ENCODE data around the gene TAMALIN.

Gene TAMALIN

GRCh38 chr12:52049286-52049685 lies 42.5 kb downstream of the TAMALIN start:
- no peak for TF ChIP-seq TAF1 (IDR thresholded peaks at IDR 0.05; ENCODE audit: borderline replicate concordance, insufficient read depth, low read length)
- no peak for TF ChIP-seq FOXP2 (optimal IDR thresholded peaks at IDR 0.05; ENCODE audit: borderline replicate concordance, extremely low read depth, extremely low read length, insufficient read depth)
- no peak for TF ChIP-seq POLR2AphosphoS5 (IDR thresholded peaks at IDR 0.05; ENCODE audit: low read depth, low read length)
- TF ChIP-seq REST (IDR thresholded peaks at IDR 0.05; ENCODE audit: insufficient read depth in 1 of 2, low read depth in 2 of 2, low read length in 2 of 2), result no peak
- no peak for TF ChIP-seq SIN3A (IDR thresholded peaks at IDR 0.05; ENCODE audit: borderline replicate concordance, insufficient read depth, low read length)

- TF ChIP-seq SIN3A (IDR thresholded peaks at IDR 0.05; ENCODE audit: borderline replicate concordance, insufficient read depth, low read length) (no peak), FOXP2 (optimal IDR thresholded peaks at IDR 0.05; ENCODE audit: borderline replicate concordance, extremely low read depth, extremely low read length, insufficient read depth) (no peak), TAF1 (IDR thresholded peaks at IDR 0.05; ENCODE audit: borderline replicate concordance, insufficient read depth, low read length) (no peak), POLR2AphosphoS5 (IDR thresholded peaks at IDR 0.05; ENCODE audit: low read depth, low read length) (no peak), REST (IDR thresholded peaks at IDR 0.05; ENCODE audit: insufficient read depth in 1 of 2, low read depth in 2 of 2, low read length in 2 of 2) (no peak)
These were observed 42.9 kb downstream of the TAMALIN start for GRCh38 chr12:52049688-52050087.

- TF ChIP-seq REST (IDR thresholded peaks at IDR 0.05; ENCODE audit: insufficient read depth in 1 of 2, low read depth in 2 of 2, low read length in 2 of 2), result no peak
- no peak for TF ChIP-seq POLR2AphosphoS5 (IDR thresholded peaks at IDR 0.05; ENCODE audit: low read depth, low read length)
- TF ChIP-seq SIN3A (IDR thresholded peaks at IDR 0.05; ENCODE audit: borderline replicate concordance, insufficient read depth, low read length), result no peak
- TF ChIP-seq FOXP2 (optimal IDR thresholded peaks at IDR 0.05; ENCODE audit: borderline replicate concordance, extremely low read depth, extremely low read length, insufficient read depth), result no peak
- no peak for TF ChIP-seq TAF1 (IDR thresholded peaks at IDR 0.05; ENCODE audit: borderline replicate concordance, insufficient read depth, low read length)
These were observed 43.5 kb downstream of the TAMALIN start for GRCh38 chr12:52050116-52050757.

- TF ChIP-seq POLR2AphosphoS5 (IDR thresholded peaks at IDR 0.05; ENCODE audit: low read depth, low read length), result no peak
- no peak for TF ChIP-seq TAF1 (IDR thresholded peaks at IDR 0.05; ENCODE audit: borderline replicate concordance, insufficient read depth, low read length)
These were observed 44.2 kb downstream of the TAMALIN start, which contains the start of gene NR4A1 for GRCh38 chr12:52050758-52051541. Gene NR4A1 (plus strand): TSS chr12:52051442. CDS start chr12:52054329, 2,887 bp downstream.

GRCh38 chr12:52052468-52053186 lies 45.9 kb downstream of the TAMALIN start:
- TF ChIP-seq SIN3A (IDR thresholded peaks at IDR 0.05; ENCODE audit: borderline replicate concordance, insufficient read depth, low read length) (no peak), FOXP2 (optimal IDR thresholded peaks at IDR 0.05; ENCODE audit: borderline replicate concordance, extremely low read depth, extremely low read length, insufficient read depth) (no peak), TAF1 (IDR thresholded peaks at IDR 0.05; ENCODE audit: borderline replicate concordance, insufficient read depth, low read length) (no peak), REST (IDR thresholded peaks at IDR 0.05; ENCODE audit: insufficient read depth in 1 of 2, low read depth in 2 of 2, low read length in 2 of 2) (no peak), POLR2AphosphoS5 (IDR thresholded peaks at IDR 0.05; ENCODE audit: low read depth, low read length) (no peak)
